Psoas muscle (tissue), 8 donors: Measurements from ENCODE around the gene AQP12B. TPM values are rescaled to one million over a fixed set of nuclear protein-coding genes. Genes with fewer than 3 reads are reported as not detected.

ENCODE experiments used
- ATAC-seq, 4 donors: fragments of 200-7000 bp; cut with Tn5 transposase; one replicate each; pipeline ENCODE4 v1.9.1; 2020; ENCODE audit warnings: moderate library complexity in 3 of 4, mild to moderate bottlenecking in 2 of 4
- DNase-seq, 2 donors: peaks; one replicate each; pipeline ENCODE4 v3.0.0-alpha.2; 2020
- H3K27ac ChIP-seq: fragments of 200-600 bp; one replicate; pipeline ENCODE4 v1.8.0; 2022
- H3K27me3 ChIP-seq, 3 donors: fragments of 200-600 bp in 1 of 3; one replicate each; pipeline versions ENCODE4 v1.6.1 to v1.8.0; 2013 to 2022; ENCODE audit warnings: low read length in 2 of 3, mild to moderate bottlenecking in 2 of 3, moderate library complexity in 1 of 3; ENCODE audit not compliant: insufficient read depth in 3 of 3
- H3K36me3 ChIP-seq, 2 donors: fragments of 200-600 bp in 1 of 2; one replicate each; pipeline versions ENCODE4 v1.6.1 to v1.8.0; 2013 to 2022; ENCODE audit warnings: low read depth in 1 of 2, mild to moderate bottlenecking in 1 of 2, moderate library complexity in 1 of 2; ENCODE audit not compliant: insufficient read depth in 1 of 2
- H3K4me1 ChIP-seq: fragments of 200-600 bp; one replicate; pipeline ENCODE4 v1.8.0; 2022
- H3K4me3 ChIP-seq: fragments of 200-600 bp; one replicate; pipeline ENCODE4 v1.8.0; 2022; ENCODE audit warnings: mild to moderate bottlenecking
- H3K9me3 ChIP-seq: fragments of 200-600 bp; one replicate; pipeline ENCODE4 v1.8.0; 2022
- CTCF ChIP-seq: fragments of 200-600 bp; IDR thresholded peaks from one replicate; pipeline ENCODE4 v1.8.0; 2022; ENCODE audit warnings: antibody characterized with exemption
- WGBS, 3 donors: extraction: QIAGEN DNeasy Blood & Tissue Kit; methylation state at CpG; one replicate each; pipeline versions ENCODE4 v1.1.6 to v1.1.7; 2013; 5-methylcytosine and 5-hydroxymethylcytosine counted together
- intact Hi-C, 2 donors: fragments of 100-400 bp; cut with DNase I; formaldehyde crosslinking; loops; one replicate each; pipeline versions ENCODE4 v1.11.0 to v1.14.2; 2022
- polyA plus RNA-seq, 3 donors: library from polyadenylated mRNA; stranded (reverse); fragments of 200-250 nt; gene quantifications; one replicate each; pipeline ENCODE4 v1.2.3, GENCODE V29; 2013
- total RNA-seq, 4 donors: library from RNA; stranded (reverse); fragmentation: NEBNext Ultra II Directional in 2 of 4; extraction: Animal tissue kit (Norgen Biotek cat#: 25700) in 2 of 4; gene quantifications; one replicate each; pipeline versions ENCODE4 v1.2.1 to v1.2.4, GENCODE V29; 2021 to 2023
- donor health status: healthy with polysubstance abuse.
- donor health status: DM: no; HTN: no; CAD: no; lungs with moderate emphysema.
- donor health status: Bipolar disorder and iron deficiency.
- donor health status: healthy.
- donor health status: DM: yes; HTN: yes; CAD: no.
- donor health status: DM: no; HTN: no; CAD: no.
- donor health status: DM: no; HTN: no; CAD: no.
- donor health status: DM: yes; HTN: yes; CAD: no.

Gene AQP12B
- total and polyA plus RNA-seq, 7 donors, result not detected

GRCh38 chr2:240636563-240637115, 46.0 kb downstream of the AQP12B start:
- no peak for TF ChIP-seq CTCF
- intact Hi-C loops, result no loop called here
- Histone ChIP-seq H3K27me3 (no peaks in the 10 kb centered on the region), H3K27ac (no peak overlapping the region), H3K9me3 (no peaks in the 10 kb centered on the region), H3K36me3 (no peaks in the 10 kb centered on the region), H3K4me3 (no peak overlapping the region), H3K4me1 (no peaks in the 10 kb centered on the region)
- DNase-seq (peak in 1 of 2 donors; percentile 48), ATAC-seq (no peak)
- WGBS, 3 donors, result 83 to 88% (median 86%) methylated on average over 11 of the region's 11 CpGs

- Histone ChIP-seq H3K4me1 (no peaks in the 10 kb centered on the region), H3K27ac (no peak overlapping the region), H3K4me3 (no peak overlapping the region), H3K9me3 (no peaks in the 10 kb centered on the region), H3K36me3 (no peaks in the 10 kb centered on the region), H3K27me3 (no peaks in the 10 kb centered on the region)
- intact Hi-C loops, result no loop called here
- no peak for TF ChIP-seq CTCF
- ATAC-seq (no peak), DNase-seq (peak in 1 of 2 donors; percentile 13)
- WGBS, 3 donors, result 66 to 81% (median 78%) methylated on average over 3 of the region's 3 CpGs
These were observed 46.6 kb downstream of the AQP12B start for GRCh38 chr2:240635998-240636547.

GRCh38 chr2:240635121-240635997, 47.3 kb downstream of the AQP12B start:
- Histone ChIP-seq H3K27me3 (no peaks in the 10 kb centered on the region), H3K9me3 (no peaks in the 10 kb centered on the region), H3K36me3 (no peaks in the 10 kb centered on the region), H3K4me3 (no peak overlapping the region), H3K27ac (no peak overlapping the region), H3K4me1 (no peaks in the 10 kb centered on the region)
- intact Hi-C loops, result no loop called here
- peak in 1 of 2 donors; percentile 30 for DNase-seq
- 73 to 84% (median 81%) methylated on average over 6 of the region's 6 CpGs for WGBS, 3 donors
- no peak for TF ChIP-seq CTCF
- peak in 2 of 4 donors; percentile 8 to 17 for ATAC-seq

- H3K9me3 ChIP-seq, result no peaks in the 10 kb centered on the region
- no peak overlapping the region for H3K27ac ChIP-seq
- 85 to 97% (median 94%) methylated on average over 1 of the region's 1 CpG for WGBS, 3 donors
- H3K27me3 ChIP-seq, result no peaks in the 10 kb centered on the region
- intact Hi-C loops, result no loop called here
- TF ChIP-seq CTCF, result no peak
- no peaks in the 10 kb centered on the region for H3K4me1 ChIP-seq
- no peaks in the 10 kb centered on the region for H3K36me3 ChIP-seq
- no peak overlapping the region for H3K4me3 ChIP-seq
- ATAC-seq (no peak), DNase-seq (peak in 1 of 2 donors; percentile 28)
These were observed 50.4 kb downstream of the AQP12B start for GRCh38 chr2:240632306-240632721.
